Omental fat pad (tissue), 4 donors: ENCODE measurements around the gene PSTPIP1. TPM values are rescaled to one million over a fixed set of nuclear protein-coding genes. Genes with fewer than 3 reads are reported as not detected.

Source experiments
- ATAC-seq: fragments of 150-250 bp; one replicate; pipeline ENCODE4 v1.9.1; 2016; ENCODE audit warnings: mild to moderate bottlenecking, moderate library complexity; ENCODE audit not compliant: low FRiP score
- DNase-seq: peaks from one replicate; pipeline ENCODE4 v3.0.0-alpha.2; 2019; ENCODE audit warnings: low spot score
- CTCF ChIP-seq, 3 donors: fragments of 450-650 bp; IDR thresholded peaks; one replicate each; pipeline ENCODE4 v1.5.1; 2016 to 2017; ENCODE audit warnings: antibody characterized with exemption in 3 of 3, mild to moderate bottlenecking in 3 of 3, moderate library complexity in 2 of 3
- total RNA-seq, 4 donors: library from RNA; depleted of rRNA; stranded (reverse); fragments of >200 nt; gene quantifications; one replicate each; pipeline ENCODE4 v1.1.0, GENCODE V29; 2016

The PSTPIP1 gene
- total RNA-seq, 4 donors from 2014 or later: 6.3 to 38.5 (median 15.1) TPM

- no peak for DNase-seq
- no peak for TF ChIP-seq CTCF (IDR thresholded peaks at IDR 0.05)
These were observed 22.3 kb upstream of the PSTPIP1 start for GRCh38 chr15:76972389-76973361.

GRCh38 chr15:76973362-76973743 lies 21.6 kb upstream of the PSTPIP1 start:
- TF ChIP-seq CTCF (IDR thresholded peaks at IDR 0.05): no peak
- ATAC-seq: no peak

More at GRCh38 chr15:76972389-76973361, 22.3 kb upstream of the PSTPIP1 start:
- ATAC-seq: peak; percentile 81

GRCh38 chr15:76973906-76974305 lies 21.0 kb upstream of the PSTPIP1 start:
- ATAC-seq: no peak
- TF ChIP-seq CTCF (IDR thresholded peaks at IDR 0.05): no peak
- no peak for DNase-seq

More at GRCh38 chr15:76973362-76973743, 21.6 kb upstream of the PSTPIP1 start:
- DNase-seq: no peak

- ATAC-seq (no peak), DNase-seq (no peak)
- no peak for TF ChIP-seq CTCF (IDR thresholded peaks at IDR 0.05)
These were observed 20.4 kb upstream of the PSTPIP1 start for GRCh38 chr15:76974456-76975036.

GRCh38 chr15:76976141-76976540 lies 18.8 kb upstream of the PSTPIP1 start:
- TF ChIP-seq CTCF (IDR thresholded peaks at IDR 0.05): no peak
- DNase-seq (no peak), ATAC-seq (no peak)

- no peak for TF ChIP-seq CTCF (IDR thresholded peaks at IDR 0.05)
- DNase-seq (no peak), ATAC-seq (no peak)
These were observed 18.2 kb upstream of the PSTPIP1 start for GRCh38 chr15:76976572-76977270.
